Adipose tissue (tissue), 3 donors: ENCODE measurements around the gene KLC1. TPM values are rescaled to one million over a fixed set of nuclear protein-coding genes. Genes with fewer than 3 reads are reported as not detected.
"Not testable (repeated sequence)": the region's sequence is repeated elsewhere in the genome, so short reads cannot be mapped to it uniquely, and the experiment has no call there.

ENCODE experiments used
- H3K27ac ChIP-seq: one replicate; pipeline ENCODE4 v1.5.1; 2013; ENCODE audit warnings: low read depth, low read length
- WGBS, 3 donors: extraction: QIAGEN DNeasy Blood & Tissue Kit; methylation state at CpG; one replicate each; pipeline ENCODE4 v1.1.7; 2013; 5-methylcytosine and 5-hydroxymethylcytosine counted together
- polyA plus RNA-seq, 3 donors: library from polyadenylated mRNA; stranded (reverse); fragments of 200-250 nt; gene quantifications; one replicate each; pipeline ENCODE4 v1.2.3, GENCODE V29; 2013
- donor health status: healthy with polysubstance abuse.
- donor health status: Bipolar disorder and iron deficiency.
- donor health status: healthy.

Gene KLC1
- polyA plus RNA-seq, 3 donors: 39.3 to 104 (median 92.0) TPM

DNA sequence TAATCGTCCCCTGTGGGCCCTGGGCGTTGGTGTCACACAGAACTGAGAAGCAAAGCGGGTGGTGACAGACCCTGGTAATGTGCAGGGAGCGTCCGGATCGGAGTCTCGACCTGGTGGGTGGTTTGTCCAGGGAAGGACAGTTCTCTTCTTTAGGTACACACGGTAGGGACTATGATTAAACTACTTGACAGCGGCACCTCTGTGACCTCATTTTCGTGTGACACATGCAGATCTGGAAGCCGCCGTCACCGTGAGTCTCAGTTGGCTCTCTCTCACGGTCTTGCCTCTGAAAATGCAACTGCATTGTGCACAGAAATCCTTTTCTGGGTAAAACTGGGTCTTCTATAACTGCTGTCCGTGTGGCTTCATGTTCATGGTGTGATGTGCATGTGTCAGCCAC is 54.1 kb downstream of the KLC1 start:
- H3K27ac ChIP-seq: no peak overlapping the region
- 84% methylated on average over 15 of the region's 15 CpGs for WGBS, 3 donors

DNA sequence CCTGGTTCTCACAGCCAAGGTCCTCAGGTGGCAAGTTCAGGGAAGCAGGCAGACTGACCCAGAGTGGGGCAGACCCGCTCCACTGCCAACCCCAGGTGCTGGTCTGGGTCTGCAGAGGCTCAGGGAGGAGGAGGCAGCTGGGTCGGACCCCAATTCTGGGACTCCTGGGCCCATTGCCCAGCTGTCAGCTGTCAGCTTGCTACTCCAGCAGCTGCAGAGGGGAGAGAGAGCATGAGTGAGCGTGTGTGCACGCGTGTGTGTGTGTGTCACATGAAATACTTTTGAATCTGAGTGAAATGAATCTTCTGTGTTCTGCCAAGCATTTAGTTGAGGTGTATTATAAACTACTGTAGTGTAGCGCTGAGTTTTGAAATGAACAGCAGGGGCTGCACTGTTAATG is 55.5 kb downstream of the KLC1 start:
- no peak overlapping the region for H3K27ac ChIP-seq
- 87 to 90% (median 87%) methylated on average over 6 of the region's 6 CpGs for WGBS, 3 donors

DNA sequence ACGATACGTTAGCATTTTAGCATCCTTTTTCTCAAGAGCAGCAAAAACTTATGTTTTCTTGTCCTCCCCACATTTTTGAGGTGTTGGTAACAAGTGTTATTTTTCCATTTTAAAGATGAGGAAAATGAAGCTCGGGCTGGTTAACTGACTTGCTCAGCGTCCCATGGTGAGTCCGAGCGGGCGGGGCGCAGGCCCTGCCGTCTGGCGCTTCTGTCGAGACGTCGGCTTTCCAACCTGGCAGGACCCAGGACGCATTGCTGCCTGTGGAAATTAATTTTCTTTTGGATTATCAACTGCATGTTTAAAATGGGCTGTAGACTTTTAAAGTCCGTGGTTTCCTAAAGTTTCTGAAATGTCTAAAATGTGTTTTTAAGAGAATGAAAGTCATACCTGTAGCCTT is 55.9 kb downstream of the KLC1 start:
- 90 to 92% (median 90%) methylated on average over 15 of the region's 15 CpGs for WGBS, 3 donors
- no peak overlapping the region for H3K27ac ChIP-seq

DNA sequence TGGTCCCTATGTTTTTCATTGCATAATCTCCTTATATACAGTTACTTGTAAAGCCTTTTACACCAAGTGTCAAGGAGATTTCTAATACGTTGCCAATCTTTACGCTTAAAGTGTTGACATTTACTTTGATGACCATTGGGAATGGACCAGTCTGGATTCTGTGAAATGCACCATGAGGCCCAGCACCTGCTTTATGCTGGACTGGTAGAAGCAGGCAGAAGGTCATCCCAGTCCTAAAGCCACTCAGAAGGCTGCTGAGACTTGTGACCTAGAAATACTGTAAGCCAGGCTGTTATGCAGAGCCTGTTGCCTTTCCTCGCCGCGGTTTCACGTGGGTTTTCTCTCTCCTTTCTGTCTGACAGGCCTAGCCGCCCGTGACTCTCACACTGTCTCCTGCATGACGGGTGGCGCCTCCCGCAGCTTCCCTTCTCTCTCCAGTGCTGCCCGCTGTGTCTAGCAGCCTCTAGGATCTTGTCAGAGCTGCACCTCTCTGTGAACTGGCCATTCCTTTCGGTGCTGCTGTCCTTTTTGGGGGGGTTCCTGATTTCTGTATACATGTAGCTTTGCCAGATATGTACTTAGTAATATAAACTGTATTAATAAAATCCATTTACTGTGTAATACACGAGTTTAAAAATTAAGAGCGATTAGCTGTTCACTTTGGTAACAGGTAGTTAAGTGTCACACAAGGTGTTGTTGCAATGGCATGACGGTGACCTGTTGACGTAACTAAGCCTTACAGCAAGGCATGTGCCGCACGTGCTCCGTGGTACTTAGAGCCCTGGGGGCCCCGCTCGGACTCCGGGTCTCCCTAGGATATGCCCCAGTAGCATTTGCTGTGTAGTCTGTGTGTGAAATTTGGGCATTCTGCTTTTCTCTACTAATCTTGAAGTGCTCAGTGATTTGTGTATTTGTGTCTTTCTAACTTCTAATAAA is 56.5 kb downstream of the KLC1 start:
- WGBS, 3 donors: 89 to 91% (median 90%) methylated on average over 23 of the region's 23 CpGs
- no peak overlapping the region for H3K27ac ChIP-seq

DNA sequence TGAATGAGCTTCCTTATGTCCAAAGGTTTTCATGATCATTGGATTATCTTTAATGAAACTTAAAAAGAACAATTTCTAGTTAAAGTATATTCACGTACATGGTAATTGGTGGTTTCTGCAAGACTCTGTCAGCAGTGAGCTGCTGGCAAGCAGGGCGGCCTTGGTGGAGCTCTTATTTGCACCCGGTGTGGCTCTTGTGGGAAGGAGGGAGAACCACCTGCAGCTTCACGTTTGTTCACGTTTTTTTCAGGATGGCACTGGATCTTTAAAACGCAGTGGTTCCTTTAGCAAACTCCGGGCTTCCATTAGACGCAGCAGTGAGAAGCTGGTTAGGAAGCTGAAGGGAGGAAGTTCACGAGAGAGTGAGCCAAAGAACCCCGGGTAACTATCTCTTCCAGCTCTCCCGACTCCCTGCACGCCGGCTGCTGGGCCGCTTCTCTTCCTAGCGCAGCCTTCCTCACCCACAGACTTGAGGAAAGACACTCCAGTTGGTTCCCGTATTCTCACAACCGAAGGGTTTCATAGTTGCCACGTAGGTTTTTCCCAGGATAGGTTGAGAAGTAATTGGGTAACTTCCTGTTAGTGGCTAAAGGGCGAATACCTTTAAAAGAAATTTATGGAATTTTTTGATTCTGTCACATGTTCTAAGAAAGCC is 57.9 kb downstream of the KLC1 start:
- 68 to 80% (median 72%) methylated on average over 19 of the region's 19 CpGs for WGBS, 3 donors
- H3K27ac ChIP-seq: no peak overlapping the region

DNA sequence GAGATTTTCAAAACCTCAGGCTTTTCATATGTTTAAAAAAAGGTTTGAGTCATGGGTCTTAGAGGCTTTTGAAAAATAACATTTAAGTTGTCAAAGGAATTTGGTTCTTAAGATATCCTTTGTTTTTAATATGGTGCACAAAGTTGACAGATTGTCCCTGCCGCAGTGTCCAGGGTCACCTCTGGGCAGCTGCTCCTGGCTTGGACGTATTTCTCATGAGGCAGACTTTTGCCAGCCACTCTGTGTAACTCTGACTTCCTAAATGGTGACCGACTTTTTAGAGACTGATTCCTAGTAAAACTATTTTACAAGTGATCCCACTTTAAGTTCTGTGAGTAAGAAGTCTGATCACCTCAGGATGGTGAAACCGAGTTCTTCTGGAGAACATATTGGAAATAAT is 58.7 kb downstream of the KLC1 start:
- H3K27ac ChIP-seq: no peak overlapping the region
- WGBS, 3 donors: 83 to 92% (median 87%) methylated on average over 4 of the region's 4 CpGs

DNA sequence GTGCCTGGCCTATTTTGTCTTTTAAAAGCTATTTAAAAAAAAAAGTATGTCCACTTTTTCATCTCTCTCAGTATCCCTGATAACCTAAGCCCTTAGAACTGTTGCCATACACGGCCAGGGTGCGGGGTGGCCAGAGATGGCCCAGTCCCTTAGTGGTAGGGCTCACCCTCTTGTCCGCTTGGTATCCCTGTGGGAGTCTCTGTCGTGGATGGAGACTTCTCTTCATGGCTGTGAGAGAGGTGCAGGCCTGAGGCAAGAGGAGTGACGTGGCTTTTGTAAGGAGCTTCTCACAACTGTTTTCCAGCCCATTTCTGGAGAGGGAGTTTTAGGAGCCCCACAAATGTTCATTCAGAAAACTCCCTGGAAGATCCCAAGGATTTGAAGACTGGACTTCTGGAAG is 59.4 kb downstream of the KLC1 start:
- 89 to 92% (median 92%) methylated on average over 5 of the region's 5 CpGs for WGBS, 3 donors
- no peak overlapping the region for H3K27ac ChIP-seq

DNA sequence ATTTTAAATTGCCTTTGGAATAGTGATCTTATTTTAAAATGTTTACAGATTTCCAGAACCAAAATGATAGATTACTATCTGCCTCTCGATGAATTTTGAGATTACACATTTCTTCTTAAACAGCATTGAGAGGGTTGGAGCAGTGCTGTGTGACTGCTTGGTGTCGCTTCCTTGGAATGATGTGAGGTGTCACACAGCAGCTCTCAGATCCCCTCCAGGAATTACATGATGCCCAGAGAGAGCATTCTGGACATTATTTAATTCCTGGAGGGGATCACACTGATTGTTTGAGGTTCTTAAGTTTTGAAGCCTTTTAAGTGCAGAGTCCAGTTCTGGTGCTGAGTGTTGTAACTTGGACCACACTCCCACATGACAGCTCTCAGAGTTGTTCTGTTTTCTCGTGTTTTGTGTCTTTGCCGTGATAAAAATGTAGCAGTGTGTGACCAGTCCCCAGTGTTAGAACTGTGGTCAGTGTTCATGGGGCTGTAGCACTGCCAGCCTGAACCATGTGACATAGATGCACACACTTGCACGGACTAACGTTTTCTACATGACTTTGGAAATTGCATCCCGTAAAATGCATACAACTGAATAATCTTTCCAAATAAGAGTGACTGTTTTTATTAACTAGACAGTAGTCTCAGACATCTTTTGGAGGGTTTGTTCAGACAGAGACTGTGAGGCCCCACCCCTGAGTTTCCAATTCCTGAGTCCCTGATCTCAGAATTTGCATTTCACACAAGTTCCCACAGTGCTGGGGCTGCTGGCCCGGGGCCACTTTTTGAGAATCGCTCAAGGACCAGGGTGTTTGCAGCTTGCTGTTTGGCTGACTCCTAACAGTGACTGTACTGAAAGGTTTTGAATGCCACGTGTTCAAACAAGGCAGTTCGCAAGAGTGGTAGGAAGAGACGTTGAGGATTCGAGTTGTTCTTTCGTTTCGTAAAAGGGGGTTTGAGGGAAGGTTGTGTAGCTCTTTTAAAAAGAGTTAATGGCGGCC is 60.2 kb downstream of the KLC1 start:
- no peak overlapping the region for H3K27ac ChIP-seq
- WGBS, 3 donors: 55 to 85% (median 80%) methylated on average over 16 of the region's 16 CpGs

DNA sequence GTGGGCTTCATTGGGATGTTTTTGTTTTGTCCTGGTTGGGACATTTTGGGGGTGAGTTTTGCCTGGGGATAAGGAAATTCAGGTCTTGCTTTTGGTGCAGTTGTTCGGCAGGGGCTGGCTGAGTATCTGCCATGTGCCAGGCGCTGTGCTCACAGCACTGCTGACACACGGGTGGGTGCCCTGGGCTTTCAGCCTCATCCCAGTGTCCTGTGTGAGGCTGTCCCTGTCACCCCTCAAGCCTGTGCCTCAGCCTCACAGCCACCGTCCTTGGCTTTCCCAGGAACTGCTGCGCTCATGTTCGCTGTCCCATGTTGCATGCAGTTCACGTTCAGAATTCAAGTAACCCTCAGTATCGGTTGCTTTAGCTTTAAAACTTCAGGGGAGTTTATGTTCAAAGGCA is 61.3 kb downstream of the KLC1 start:
- 91% methylated on average over 8 of the region's 8 CpGs for WGBS, 3 donors
- no peak overlapping the region for H3K27ac ChIP-seq

DNA sequence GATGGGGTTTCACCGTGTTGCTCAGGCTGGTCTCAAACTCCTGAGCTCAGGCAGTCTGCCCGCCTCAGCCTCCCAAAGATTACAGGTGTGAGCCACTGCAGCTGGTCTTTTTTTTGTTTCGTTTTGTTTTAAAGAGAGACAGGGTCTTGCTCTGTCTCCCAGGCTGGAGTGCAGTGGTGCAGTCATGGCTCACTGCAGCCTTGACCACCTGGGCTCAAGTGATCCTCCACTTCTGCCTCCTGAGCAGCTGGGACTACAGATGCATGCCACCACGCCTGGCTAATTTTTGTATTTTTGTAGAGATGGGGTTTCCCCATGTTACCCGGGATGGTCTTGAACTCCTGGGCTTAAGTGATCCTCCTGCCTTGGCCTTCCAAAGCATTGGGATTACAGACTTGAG is 62.6 kb downstream of the KLC1 start:
- H3K27ac ChIP-seq: not testable (repeated sequence)
- WGBS, 3 donors: 89 to 90% (median 90%) methylated on average over 5 of the region's 5 CpGs

DNA sequence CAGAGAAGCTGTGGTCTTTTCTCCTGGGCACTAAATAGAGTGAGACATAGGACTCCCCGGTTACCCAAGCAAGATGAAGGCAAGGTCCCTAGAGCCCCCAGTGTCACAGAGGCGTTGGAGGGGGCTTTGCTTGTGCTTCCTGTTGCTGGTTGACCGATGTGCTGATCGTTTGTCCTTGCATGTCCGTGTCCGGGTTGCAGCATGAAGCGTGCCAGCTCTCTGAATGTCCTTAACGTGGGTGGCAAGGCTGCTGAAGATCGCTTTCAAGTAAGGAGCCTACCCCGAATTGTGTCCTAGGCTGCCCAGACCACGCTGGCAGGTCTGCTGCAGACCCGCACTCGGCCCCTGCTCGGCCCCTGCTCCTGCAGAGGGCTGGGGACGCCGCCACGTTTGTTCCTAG is 63.1 kb downstream of the KLC1 start:
- H3K27ac ChIP-seq: no peak overlapping the region
- WGBS, 3 donors: 94 to 95% (median 94%) methylated on average over 17 of the region's 17 CpGs

DNA sequence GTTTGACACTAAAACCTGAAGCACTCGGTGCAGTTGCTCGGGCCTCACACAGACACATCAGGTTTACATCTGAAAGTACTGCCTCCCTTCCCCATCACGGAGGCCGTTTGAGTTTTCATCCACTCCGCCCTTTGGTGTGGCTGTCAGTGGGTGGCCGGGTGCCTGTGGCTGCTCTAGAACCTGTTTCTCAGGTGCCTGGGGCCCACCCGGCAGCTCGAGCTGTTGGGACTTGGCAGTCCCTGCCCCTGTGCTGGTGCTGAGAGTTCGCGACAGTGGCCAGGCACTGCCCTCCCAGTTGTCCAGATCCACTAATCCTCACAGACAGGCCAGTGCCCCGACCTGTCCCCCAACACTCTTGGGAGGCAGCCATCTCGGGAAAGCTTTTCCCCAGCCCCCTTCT is 63.9 kb downstream of the KLC1 start:
- H3K27ac ChIP-seq: no peak overlapping the region
- 83 to 88% (median 85%) methylated on average over 12 of the region's 12 CpGs for WGBS, 3 donors

DNA sequence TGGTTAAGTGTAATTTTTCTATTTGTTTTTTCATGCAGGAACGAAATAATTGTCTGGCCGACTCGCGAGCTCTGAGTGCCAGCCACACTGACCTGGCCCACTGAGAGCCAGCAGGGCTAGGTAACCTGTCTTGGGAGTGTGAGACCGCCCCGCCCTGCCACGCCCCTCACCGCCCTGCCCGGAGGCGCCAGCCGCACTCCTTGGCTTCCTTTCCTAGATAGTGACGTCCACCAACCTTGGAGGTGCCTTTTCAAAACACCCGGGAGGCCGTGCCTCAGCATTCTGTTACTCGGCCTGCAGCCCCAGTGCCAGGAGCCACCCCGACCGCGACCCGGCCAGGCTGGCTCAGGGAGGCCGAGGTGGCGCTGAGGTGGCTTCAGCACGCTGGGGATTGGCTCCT is 64.5 kb downstream of the KLC1 start:
- WGBS, 3 donors: 88 to 91% (median 90%) methylated on average over 22 of the region's 22 CpGs
- H3K27ac ChIP-seq: no peak overlapping the region

DNA sequence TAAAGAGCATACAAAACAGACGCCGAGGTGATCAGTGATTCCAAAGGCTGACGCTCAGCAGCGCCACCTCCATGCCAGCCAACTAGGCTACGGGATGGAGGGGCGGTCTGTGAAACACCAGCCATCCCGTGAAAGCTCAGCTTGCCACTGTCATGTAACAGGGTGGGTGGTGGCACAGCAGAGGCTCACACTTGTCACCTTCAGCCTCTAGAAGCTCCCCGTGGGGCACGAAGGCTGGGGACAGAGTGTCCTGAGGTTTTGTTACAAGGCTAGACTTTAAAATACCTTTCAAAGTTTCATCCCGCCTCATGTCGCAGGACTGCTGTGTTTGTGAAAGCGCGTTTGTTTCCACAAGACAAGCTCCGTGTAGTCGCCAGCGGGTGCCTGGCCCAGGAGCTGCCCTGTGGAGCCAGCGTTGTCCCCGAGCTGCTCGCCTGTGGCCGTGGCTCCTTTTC is 65.6 kb downstream of the KLC1 start:
- WGBS, 3 donors: 92 to 95% (median 93%) methylated on average over 20 of the region's 20 CpGs

DNA sequence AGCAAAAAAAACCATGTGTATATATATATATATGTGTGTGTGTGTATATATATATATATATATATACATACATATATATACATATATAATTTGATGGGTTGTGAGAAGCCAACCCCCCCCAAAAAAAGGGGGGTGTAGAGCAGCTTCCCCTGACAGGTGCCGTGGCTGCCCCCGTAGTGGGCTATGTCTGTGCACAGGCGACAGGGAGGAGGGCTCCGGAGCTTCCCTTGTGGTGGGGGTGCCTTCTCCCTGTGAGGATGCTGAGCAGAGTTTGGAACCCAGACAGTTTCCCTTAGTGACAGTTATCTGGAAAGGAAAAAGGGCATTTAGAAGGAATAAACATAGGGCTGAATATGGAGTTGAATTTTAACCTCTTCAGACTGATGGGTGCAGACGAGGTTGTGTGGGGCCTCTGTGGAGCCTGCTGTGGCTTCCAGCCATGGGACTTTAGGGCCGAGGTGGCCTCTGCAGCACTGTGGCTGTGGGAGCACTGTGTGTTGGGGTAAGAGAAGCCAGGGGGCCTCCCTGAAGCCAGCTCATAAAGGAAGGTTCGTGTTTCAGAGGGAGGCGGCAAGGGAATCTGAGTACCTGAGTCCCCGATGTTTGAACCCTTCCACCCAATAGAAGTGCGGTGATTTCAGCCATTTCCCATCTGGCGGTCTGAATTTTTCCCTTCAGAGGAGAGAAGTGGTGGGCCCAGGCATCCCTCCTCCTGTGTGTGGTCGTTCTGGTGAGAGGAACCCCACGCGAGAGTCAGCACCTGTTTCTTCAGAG is 66.5 kb downstream of the KLC1 start:
- WGBS, 3 donors: 68 to 79% (median 71%) methylated on average over 14 of the region's 14 CpGs

More for the DNA sequence above, 65.6 kb downstream of the KLC1 start:
- no peak overlapping the region for H3K27ac ChIP-seq

DNA sequence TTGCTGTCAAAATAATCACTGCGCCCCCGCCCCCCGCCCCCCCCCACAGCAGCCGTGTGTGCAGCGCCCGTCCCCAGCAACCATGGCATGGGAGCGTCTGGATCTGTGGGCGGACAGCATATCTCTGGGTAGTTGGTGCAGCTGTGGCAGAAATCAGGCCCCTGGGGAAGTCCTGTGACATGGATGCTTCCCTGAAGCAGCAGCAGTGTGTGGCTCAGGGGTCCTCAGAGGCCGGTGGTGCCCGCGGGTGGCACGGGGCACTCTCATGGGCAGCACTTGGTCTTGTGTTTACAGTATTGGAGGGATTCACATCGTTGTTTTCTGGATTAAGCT is 67.0 kb downstream of the KLC1 start:
- H3K27ac ChIP-seq: no peak overlapping the region
- WGBS, 3 donors: 44 to 56% (median 47%) methylated on average over 12 to 13 of the region's 13 CpGs

More for the DNA sequence above, 66.5 kb downstream of the KLC1 start:
- H3K27ac ChIP-seq: no peak overlapping the region

DNA sequence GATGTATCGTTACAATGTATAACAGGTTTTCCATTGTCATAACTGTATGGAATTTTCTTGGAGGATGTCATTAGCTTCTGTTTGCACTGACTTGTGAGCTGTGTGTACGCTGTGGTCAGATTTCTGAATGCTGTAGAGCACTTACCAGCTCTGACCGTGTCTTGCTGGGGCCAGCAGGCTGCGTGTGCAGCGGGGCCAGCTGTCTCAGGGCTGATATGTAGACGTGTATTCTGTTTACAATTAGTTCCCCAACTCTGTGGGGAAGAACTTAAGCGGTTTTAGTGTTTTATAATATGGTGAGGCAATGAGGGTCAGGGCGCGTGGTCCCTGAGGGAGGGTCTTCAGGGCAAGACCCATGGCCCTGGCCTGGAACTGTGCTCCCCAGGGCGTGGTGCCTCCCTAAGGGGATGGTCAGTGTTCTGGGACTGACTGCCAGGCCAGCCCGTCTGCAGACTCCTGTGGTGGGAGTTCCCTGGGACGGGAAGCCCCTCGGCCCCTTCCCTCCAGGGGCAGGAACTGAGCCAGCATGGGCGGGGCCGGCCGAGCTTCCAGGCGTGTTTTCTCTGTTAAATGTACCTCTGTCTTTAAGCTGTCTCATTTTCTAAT is 67.6 kb downstream of the KLC1 start:
- H3K27ac ChIP-seq: no peak overlapping the region
- 13 to 65% (median 30%) methylated on average over 17 of the region's 17 CpGs for WGBS, 3 donors

DNA sequence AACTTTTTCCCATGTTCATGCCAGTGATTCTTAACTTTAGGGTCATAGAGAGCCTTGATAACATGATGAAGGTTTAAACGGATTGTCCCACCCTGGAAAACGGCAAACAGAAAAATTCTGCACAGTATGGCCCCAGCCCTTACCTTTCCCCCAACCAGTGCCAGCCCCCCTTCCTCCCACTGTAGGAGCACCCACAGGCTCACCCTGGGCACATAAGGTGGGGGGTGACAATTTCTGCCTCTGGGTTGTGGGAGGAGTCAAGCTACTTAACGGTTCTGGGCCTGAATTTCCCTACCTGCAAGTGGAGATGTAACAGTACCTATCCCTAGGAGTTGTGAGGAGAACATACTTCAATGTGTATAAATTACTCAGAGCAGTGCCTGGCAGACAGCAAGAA is 68.2 kb downstream of the KLC1 start:
- 22 to 52% (median 31%) methylated on average over 3 of the region's 3 CpGs for WGBS, 3 donors

More for the DNA sequence above, 68.2 kb downstream of the KLC1 start:
- no peak overlapping the region for H3K27ac ChIP-seq
